H9 (cell line): Measurements from ENCODE around the gene LRP2BP. TPM values are rescaled to one million over a fixed set of nuclear protein-coding genes. Genes with fewer than 3 reads are reported as not detected.

Experiments
- DNase-seq: peaks from one replicate; pipeline ENCODE4 v3.0.0-alpha.2; 2017
- H2AFZ ChIP-seq: one replicate; pipeline ENCODE4 v1.6.1; 2013; ENCODE audit warnings: mild to moderate bottlenecking, low read length, control low read depth, moderate library complexity
- H2AK5ac ChIP-seq: 2 replicates; pipeline ENCODE4 v1.6.1; 2013; ENCODE audit warnings: low read length, control low read depth, mixed read lengths; ENCODE audit not compliant: insufficient read length
- H2BK120ac ChIP-seq: one replicate; pipeline ENCODE4 v1.6.1; 2013; ENCODE audit warnings: low read depth, mild to moderate bottlenecking, low read length, control low read depth, inconsistent platforms; ENCODE audit not compliant: poor library complexity, severe bottlenecking
- H2BK12ac ChIP-seq: 2 replicates; pipeline ENCODE4 v1.6.1; 2013; ENCODE audit warnings: low read length, control low read depth, mixed read lengths, low read depth; ENCODE audit not compliant: insufficient read length
- H2BK15ac ChIP-seq: 2 replicates; pipeline ENCODE4 v1.6.1; 2013; ENCODE audit warnings: low read depth, low read length, control low read depth
- H2BK20ac ChIP-seq: one replicate; pipeline ENCODE4 v1.6.1; 2013; ENCODE audit warnings: low read depth, mild to moderate bottlenecking, low read length, control low read depth, inconsistent platforms; ENCODE audit not compliant: poor library complexity, severe bottlenecking
- H2BK5ac ChIP-seq: 2 replicates; pipeline ENCODE4 v1.6.1; 2013; ENCODE audit warnings: low read length, control low read depth, mixed read lengths; ENCODE audit not compliant: insufficient read length
- H3K14ac ChIP-seq: 2 replicates; pipeline ENCODE4 v1.6.1; 2013; ENCODE audit warnings: low read length, control low read depth; ENCODE audit not compliant: insufficient read depth
- H3K18ac ChIP-seq: 2 replicates; pipeline ENCODE4 v1.6.1; 2013; ENCODE audit warnings: low read depth, mild to moderate bottlenecking, mixed read lengths, low read length, control low read depth; ENCODE audit not compliant: insufficient read length
- H3K23ac ChIP-seq: 2 replicates; pipeline ENCODE4 v1.6.1; 2013; ENCODE audit warnings: low read length, control low read depth, mixed read lengths, low read depth; ENCODE audit not compliant: insufficient read length
- H3K23me2 ChIP-seq: 2 replicates; pipeline ENCODE4 v1.6.1; 2013; ENCODE audit warnings: low read depth, mild to moderate bottlenecking, mixed read lengths, low read length, control low read depth; ENCODE audit not compliant: insufficient read length, poor library complexity, severe bottlenecking
- H3K27ac ChIP-seq: 2 replicates; pipeline ENCODE4 v1.5.1; 2013; ENCODE audit warnings: low read length, control low read depth, mixed read lengths, low read depth; ENCODE audit not compliant: insufficient read length
- H3K27me3 ChIP-seq: 2 replicates; pipeline ENCODE4 v1.6.1; 2013; ENCODE audit warnings: low read length, control low read depth, inconsistent platforms; ENCODE audit not compliant: insufficient read depth
- H3K4ac ChIP-seq: 2 replicates; pipeline ENCODE4 v1.6.1; 2013; ENCODE audit warnings: low read depth, mild to moderate bottlenecking, control low read depth, inconsistent platforms, low read length, moderate library complexity
- H3K4me1 ChIP-seq: 2 replicates; pipeline ENCODE4 v1.6.1; 2013; ENCODE audit warnings: low read length, control low read depth, inconsistent platforms; ENCODE audit not compliant: insufficient read depth
- H3K4me2 ChIP-seq: 2 replicates; pipeline ENCODE4 v1.6.1; 2013; ENCODE audit warnings: low read length, control low read depth, mixed read lengths; ENCODE audit not compliant: insufficient read length, insufficient read depth
- H3K56ac ChIP-seq: 2 replicates; pipeline ENCODE4 v1.6.1; 2013; ENCODE audit warnings: low read depth, mild to moderate bottlenecking, mixed read lengths, low read length, control low read depth; ENCODE audit not compliant: insufficient read length
- H3K79me1 ChIP-seq: 2 replicates; pipeline ENCODE4 v1.6.1; 2013; ENCODE audit warnings: low read depth, mild to moderate bottlenecking, moderate library complexity, low read length, control low read depth, inconsistent platforms; ENCODE audit not compliant: insufficient read depth, poor library complexity, severe bottlenecking
- H3K79me2 ChIP-seq: 2 replicates; pipeline ENCODE4 v1.6.1; 2013; ENCODE audit warnings: low read length, control low read depth, inconsistent platforms; ENCODE audit not compliant: insufficient read depth
- H3K9ac ChIP-seq: 2 replicates; pipeline ENCODE4 v1.6.1; 2013; ENCODE audit warnings: low read length, control low read depth, mixed read lengths; ENCODE audit not compliant: insufficient read length; ENCODE audit errors: extremely low read depth
- H3K9me3 ChIP-seq: one replicate; pipeline ENCODE4 v1.6.1; 2013; ENCODE audit warnings: low read depth, low read length, inconsistent platforms; ENCODE audit not compliant: control insufficient read depth
- H3T11ph ChIP-seq: one replicate; pipeline ENCODE4 v1.6.1; 2013; ENCODE audit warnings: mild to moderate bottlenecking, low read length, control low read depth, inconsistent platforms
- H4K20me1 ChIP-seq: one replicate; pipeline ENCODE4 v1.6.1; 2013; ENCODE audit not compliant: control insufficient read depth, insufficient read length, insufficient read depth
- H4K5ac ChIP-seq: 2 replicates; pipeline ENCODE4 v1.6.1; 2013; ENCODE audit warnings: low read depth, mild to moderate bottlenecking, mixed read lengths, low read length, control low read depth; ENCODE audit not compliant: insufficient read length
- H4K8ac ChIP-seq: replicated peaks from 2 replicates; pipeline ENCODE4 v1.6.1; 2013; ENCODE audit warnings: low read length, control low read depth, mixed read lengths, low read depth; ENCODE audit not compliant: insufficient read length
- H4K91ac ChIP-seq: 2 replicates; pipeline ENCODE4 v1.6.1; 2013; ENCODE audit warnings: low read depth, mild to moderate bottlenecking, moderate library complexity, mixed read lengths, low read length, control low read depth; ENCODE audit not compliant: insufficient read length
- H3K27ac Mint-ChIP-seq, 3 experiments: 2 replicates in 2 of 3; 3 replicates in 1 of 3; pipeline ENCODE4 v1.8.0; 2020 to 2021; ENCODE audit warnings: mixed read lengths in 3 of 3, mild to moderate bottlenecking in 1 of 3, moderate library complexity in 1 of 3
- H3K27me3 Mint-ChIP-seq: 2 replicates; pipeline ENCODE4 v1.8.0; 2021; ENCODE audit warnings: low read depth, mild to moderate bottlenecking, moderate library complexity, mixed read lengths
- H3K36me3 Mint-ChIP-seq, 3 experiments: 2 replicates in 2 of 3; 3 replicates in 1 of 3; pipeline ENCODE4 v1.8.0; 2020 to 2021; ENCODE audit warnings: low read depth in 3 of 3, mixed read lengths in 3 of 3; ENCODE audit not compliant: insufficient read depth in 1 of 3
- H3K4me1 Mint-ChIP-seq, 2 experiments: 2 replicates each; pipeline ENCODE4 v1.8.0; 2020; ENCODE audit warnings: mixed read lengths in 2 of 2
- H3K4me3 Mint-ChIP-seq, 2 experiments: 2 replicates in 1 of 2; 3 replicates in 1 of 2; pipeline ENCODE4 v1.8.0; 2020 to 2021; ENCODE audit warnings: mild to moderate bottlenecking in 2 of 2, mixed read lengths in 2 of 2, moderate library complexity in 1 of 2
- H3K9me3 Mint-ChIP-seq, 2 experiments: 2 replicates in 1 of 2; 3 replicates in 1 of 2; pipeline ENCODE4 v1.8.0; 2020; ENCODE audit warnings: mild to moderate bottlenecking in 2 of 2, mixed read lengths in 2 of 2, moderate library complexity in 1 of 2
- WGBS: extraction: QIAGEN DNeasy Blood & Tissue Kit; methylation state at CpG from one replicate; pipeline ENCODE4 v1.1.7; 2013; ENCODE audit warnings: missing lambda C conversion rate, low lambda C conversion rate, mixed read lengths; ENCODE audit not compliant: insufficient read length; ENCODE audit errors: extremely low coverage; 5-methylcytosine and 5-hydroxymethylcytosine counted together
- total RNA-seq: library from RNA; stranded (reverse); gene quantifications from 2 replicates; pipeline ENCODE4 v1.2.1, GENCODE V29; 2021
- TF ChIP-seq, protein P1 (sequence below): fragments of 200-600 bp; sonication (generic); conservative IDR thresholded peaks from 3 replicates; pipeline ENCODE4 v1.8.0; 2021; ENCODE audit warnings: antibody characterized with exemption, mild to moderate bottlenecking

The LRP2BP gene
- total RNA-seq, 1 experiment from 2014 or later = 0.46 TPM

DNA sequence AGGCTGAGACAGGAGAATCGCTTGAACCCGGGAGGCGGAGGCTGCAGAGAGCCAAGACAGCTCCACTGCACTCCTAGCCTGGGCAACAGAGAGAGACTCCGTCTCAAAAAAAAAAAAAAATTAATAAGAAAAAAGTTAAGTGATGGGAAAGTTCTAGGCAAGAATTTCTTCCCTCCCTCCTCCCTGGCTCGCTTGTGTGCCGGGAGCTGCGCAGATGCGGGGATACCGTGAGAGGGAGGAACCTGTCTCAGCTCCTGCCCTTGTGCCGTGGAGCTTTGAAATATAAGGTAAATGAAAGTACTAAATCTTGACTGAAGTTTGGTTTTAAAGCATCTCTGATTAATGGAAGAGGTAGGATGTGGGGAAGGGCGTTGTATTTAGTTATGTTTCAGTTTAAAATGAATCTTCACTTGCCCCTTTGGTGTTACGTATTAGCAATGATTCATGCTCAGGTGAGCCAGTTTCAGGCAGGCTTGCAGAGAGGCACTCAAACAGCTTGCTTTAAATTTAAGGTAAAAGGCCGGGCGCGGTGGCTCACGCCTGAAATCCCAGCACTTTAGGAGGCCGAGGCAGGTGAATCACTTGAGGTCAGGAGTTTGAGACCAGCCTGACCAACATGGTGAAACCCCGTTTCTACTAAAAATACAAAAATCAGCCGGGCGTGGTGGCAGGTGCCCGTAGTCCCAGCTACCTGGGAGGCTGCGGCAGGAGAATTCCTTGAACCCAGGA is 31.4 kb upstream of the LRP2BP start:
- H3K4ac ChIP-seq = no peak overlapping the region
- H3K79me1 ChIP-seq = peaks cover 2% of the 10 kb centered on the region
- H2BK20ac ChIP-seq = no peak overlapping the region
- H3K4me2 ChIP-seq = no peak overlapping the region
- H2BK12ac ChIP-seq = no peak overlapping the region
- H3K27me3 ChIP-seq = no peaks in the 10 kb centered on the region
- no peak overlapping the region for H3K18ac ChIP-seq
- DNase-seq = no peak
- 100% methylated on average over 1 of the region's 22 CpGs for WGBS
- no peak overlapping the region for H3K23ac ChIP-seq
- Mint-ChIP-seq H3K27ac (no peak overlapping the region), H3K4me3 (peak overlapping the region; percentile 13 to 34), H3K36me3 (no peaks in the 10 kb centered on the region), H3K9me3 (no peaks in the 10 kb centered on the region; a peak in 1 of 5 replicates), H3K27me3 (no peaks in the 10 kb centered on the region), H3K4me1 (peaks cover 7 to 9% of the 10 kb centered on the region in 2 experiments)
- H3K79me2 ChIP-seq = no peaks in the 10 kb centered on the region
- H2BK5ac ChIP-seq = no peak overlapping the region
- no peaks in the 10 kb centered on the region for H4K20me1 ChIP-seq
- H4K5ac ChIP-seq = no peak overlapping the region
- no peak overlapping the region for H2AK5ac ChIP-seq
- H2BK15ac ChIP-seq = no peak overlapping the region
- no peak overlapping the region for H2AFZ ChIP-seq
- H3K14ac ChIP-seq = no peak overlapping the region
- H3K23me2 ChIP-seq = peaks cover 5% of the 10 kb centered on the region
- H3K56ac ChIP-seq = no peak overlapping the region
- H4K8ac ChIP-seq = no peak overlapping the region
- no peak overlapping the region for H2BK120ac ChIP-seq
- H3K9me3 ChIP-seq = no peaks in the 10 kb centered on the region
- no peaks in the 10 kb centered on the region; the same call in 1 of the 2 replicates for H3K4me1 ChIP-seq
- H3T11ph ChIP-seq = no peak overlapping the region
- H4K91ac ChIP-seq = no peak overlapping the region
- H3K27ac ChIP-seq = no peak overlapping the region
- no peak overlapping the region for H3K9ac ChIP-seq
- TF ChIP-seq, protein P1, sequence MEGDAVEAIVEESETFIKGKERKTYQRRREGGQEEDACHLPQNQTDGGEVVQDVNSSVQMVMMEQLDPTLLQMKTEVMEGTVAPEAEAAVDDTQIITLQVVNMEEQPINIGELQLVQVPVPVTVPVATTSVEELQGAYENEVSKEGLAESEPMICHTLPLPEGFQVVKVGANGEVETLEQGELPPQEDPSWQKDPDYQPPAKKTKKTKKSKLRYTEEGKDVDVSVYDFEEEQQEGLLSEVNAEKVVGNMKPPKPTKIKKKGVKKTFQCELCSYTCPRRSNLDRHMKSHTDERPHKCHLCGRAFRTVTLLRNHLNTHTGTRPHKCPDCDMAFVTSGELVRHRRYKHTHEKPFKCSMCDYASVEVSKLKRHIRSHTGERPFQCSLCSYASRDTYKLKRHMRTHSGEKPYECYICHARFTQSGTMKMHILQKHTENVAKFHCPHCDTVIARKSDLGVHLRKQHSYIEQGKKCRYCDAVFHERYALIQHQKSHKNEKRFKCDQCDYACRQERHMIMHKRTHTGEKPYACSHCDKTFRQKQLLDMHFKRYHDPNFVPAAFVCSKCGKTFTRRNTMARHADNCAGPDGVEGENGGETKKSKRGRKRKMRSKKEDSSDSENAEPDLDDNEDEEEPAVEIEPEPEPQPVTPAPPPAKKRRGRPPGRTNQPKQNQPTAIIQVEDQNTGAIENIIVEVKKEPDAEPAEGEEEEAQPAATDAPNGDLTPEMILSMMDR = no peak
